DOHH2 (cell line): ENCODE results near the gene ATXN3L.

Experiments
- H3F3A ChIP-seq: fragments of 200-600 bp; sonication (generic), shearing (Covaris generic); 2 replicates; pipeline ENCODE4 v1.6.0; 2016; ENCODE audit warnings: antibody characterized with exemption, mild to moderate bottlenecking; ENCODE audit not compliant: control insufficient read depth, insufficient read depth
- H3K27ac ChIP-seq: fragments of 200-600 bp; sonication (generic); 2 replicates; pipeline ENCODE4 v1.5.1; 2014; ENCODE audit warnings: low read depth, mild to moderate bottlenecking, low read length, moderate library complexity
- H3K27me3 ChIP-seq: fragments of 200-600 bp; sonication (generic); 2 replicates; pipeline ENCODE4 v1.6.1; 2014; ENCODE audit warnings: mild to moderate bottlenecking, low read length, mixed read lengths; ENCODE audit not compliant: control insufficient read depth
- H3K36me3 ChIP-seq: fragments of 200-600 bp; sonication (generic); 2 replicates; pipeline ENCODE4 v1.6.1; 2014; ENCODE audit warnings: mild to moderate bottlenecking, low read length, moderate library complexity, mixed read lengths; ENCODE audit not compliant: control insufficient read depth
- H3K4me1 ChIP-seq: fragments of 200-600 bp; sonication (generic); 2 replicates; pipeline ENCODE4 v1.6.1; 2014; ENCODE audit warnings: mild to moderate bottlenecking, low read length, mixed read lengths; ENCODE audit not compliant: control insufficient read depth
- H3K4me2 ChIP-seq: fragments of 200-600 bp; sonication (generic); 2 replicates; pipeline ENCODE4 v1.6.0; 2014; ENCODE audit warnings: mild to moderate bottlenecking, low read length, moderate library complexity
- H3K4me3 ChIP-seq: fragments of 200-600 bp; sonication (generic); 2 replicates; pipeline ENCODE4 v1.5.1; 2014; ENCODE audit warnings: mild to moderate bottlenecking, low read length, mixed read lengths
- H3K79me2 ChIP-seq: fragments of 200-600 bp; sonication (generic); 2 replicates; pipeline ENCODE4 v1.6.1; 2014; ENCODE audit warnings: mild to moderate bottlenecking, low read length, mixed read lengths; ENCODE audit not compliant: control insufficient read depth
- H3K9me2 ChIP-seq: fragments of 200-600 bp; sonication (generic); replicated peaks from 2 replicates; pipeline ENCODE4 v1.6.1; 2014; ENCODE audit warnings: mild to moderate bottlenecking, low read length, mixed read lengths; ENCODE audit not compliant: control insufficient read depth
- H3K9me3 ChIP-seq: fragments of 200-600 bp; sonication (generic); 2 replicates; pipeline ENCODE4 v1.6.1; 2014; ENCODE audit warnings: antibody characterized with exemption, low read length, mixed read lengths; ENCODE audit not compliant: control insufficient read depth, insufficient read depth
- H4K20me1 ChIP-seq: fragments of 200-600 bp; sonication (generic); 2 replicates; pipeline ENCODE4 v1.6.0; 2014; ENCODE audit warnings: low read depth, mild to moderate bottlenecking, antibody characterized with exemption, low read length, moderate library complexity; ENCODE audit not compliant: control insufficient read depth, insufficient read depth
- CTCF ChIP-seq: fragments of 200-600 bp; sonication (generic); IDR thresholded peaks from one replicate; pipeline ENCODE4 v1.5.1; 2014; ENCODE audit warnings: antibody characterized with exemption, mild to moderate bottlenecking, low read depth, low read length; ENCODE audit not compliant: poor library complexity, severe bottlenecking
- EZH2phosphoT487 ChIP-seq: fragments of 200-600 bp; sonication (generic); IDR thresholded peaks from 2 replicates; pipeline ENCODE4 v1.6.1; 2017; ENCODE audit warnings: borderline replicate concordance, mild to moderate bottlenecking, antibody characterized with exemption, low read length, moderate library complexity, mixed read lengths

ATXN3L gene

GRCh38 chrX:13319953-13320352 lies at the start of gene ATXN3L:
Gene ATXN3L, minus strand, starts transcription at chrX:13320053. Its CDS starts 119 bp downstream, at chrX:13319934.
- H3K27me3 ChIP-seq = no peaks in the 10 kb centered on the region
- no peak within 1 kb of the TSS for H3K27ac ChIP-seq
- no peak within 1 kb of the TSS for H3K4me3 ChIP-seq
- H3F3A ChIP-seq = no peaks in the 10 kb centered on the region
- no peaks in the 10 kb centered on the region for H3K9me2 ChIP-seq
- no peak for TF ChIP-seq EZH2phosphoT487
- TF ChIP-seq CTCF = no peak
- H3K4me1 ChIP-seq = no peaks in the 10 kb centered on the region
- no peaks in the 10 kb centered on the region for H4K20me1 ChIP-seq
- H3K79me2 ChIP-seq = no peaks in the 10 kb centered on the region
- H3K9me3 ChIP-seq = no peaks in the 10 kb centered on the region
- H3K36me3 ChIP-seq = no peaks in the 10 kb centered on the region
- no peak within 1 kb of the TSS for H3K4me2 ChIP-seq

- Histone ChIP-seq H3K9me2 (no peaks in the 10 kb centered on the region), H3K4me3 (no peak overlapping the region), H3K4me2 (no peak overlapping the region), H3K27ac (no peak overlapping the region), H4K20me1 (no peaks in the 10 kb centered on the region), H3F3A (no peaks in the 10 kb centered on the region), H3K36me3 (no peaks in the 10 kb centered on the region), H3K9me3 (no peaks in the 10 kb centered on the region), H3K27me3 (no peaks in the 10 kb centered on the region), H3K4me1 (no peaks in the 10 kb centered on the region), H3K79me2 (no peaks in the 10 kb centered on the region)
- no peak for TF ChIP-seq CTCF
- no peak for TF ChIP-seq EZH2phosphoT487
Measured at GRCh38 chrX:13369256-13370030, 49.6 kb upstream of the ATXN3L start.

DNA sequence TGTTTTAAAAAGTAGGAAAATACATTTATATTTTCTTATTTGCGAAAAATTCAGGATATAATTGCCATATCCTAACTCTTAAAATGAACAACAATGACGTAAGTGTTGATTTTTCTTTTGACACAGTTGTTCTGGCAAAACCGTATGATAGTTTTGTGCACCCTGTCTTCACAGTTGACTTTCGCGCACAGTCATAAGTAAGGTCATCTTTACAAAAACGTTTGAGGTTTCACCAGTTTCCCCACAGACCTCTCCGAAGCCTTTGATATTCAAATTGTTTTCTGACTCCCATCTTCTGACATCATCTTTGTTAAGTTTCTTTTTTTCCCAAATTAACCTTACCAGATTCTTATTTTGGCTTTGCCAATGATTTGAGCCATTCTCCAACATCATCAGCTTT lies 48.1 kb upstream of the ATXN3L start:
- Histone ChIP-seq H3K27ac (no peak overlapping the region), H3K79me2 (no peaks in the 10 kb centered on the region), H3K36me3 (no peaks in the 10 kb centered on the region), H3K27me3 (no peaks in the 10 kb centered on the region), H3K9me3 (no peaks in the 10 kb centered on the region), H3K4me3 (no peak overlapping the region), H4K20me1 (no peaks in the 10 kb centered on the region), H3K4me1 (no peaks in the 10 kb centered on the region), H3K9me2 (no peaks in the 10 kb centered on the region), H3K4me2 (no peak overlapping the region), H3F3A (no peaks in the 10 kb centered on the region)
- TF ChIP-seq EZH2phosphoT487 (no peak), CTCF (no peak)
